GM12874 (cell line): ENCODE results near the gene SHISAL1.

Source experiments
- CTCF ChIP-seq: IDR thresholded peaks from 2 replicates; pipeline ENCODE4 v1.5.1; 2011; ENCODE audit warnings: low read depth, mild to moderate bottlenecking, control low read depth, low read length, moderate library complexity; ENCODE audit not compliant: insufficient read depth

Gene SHISAL1

DNA sequence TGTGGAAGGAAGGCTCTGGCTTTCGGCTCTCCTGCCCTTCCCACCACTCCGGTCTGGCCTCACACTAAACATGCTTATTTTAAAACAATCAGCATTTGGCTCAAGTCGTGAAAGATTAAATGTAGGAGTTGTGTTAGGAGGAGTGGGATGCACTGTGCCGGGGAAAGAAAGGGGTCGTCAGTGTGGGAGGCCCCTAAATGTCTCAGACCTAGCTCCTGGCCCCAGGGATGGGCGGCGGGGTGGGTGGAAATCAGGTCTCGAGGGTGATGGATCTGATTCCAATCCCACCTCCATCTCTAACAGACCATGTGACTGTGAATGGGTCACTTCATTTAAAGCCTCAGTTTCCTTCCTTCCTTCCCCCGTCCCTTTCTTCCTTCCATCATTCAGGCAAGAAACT is 6.9 kb upstream of the SHISAL1 start:
- no peak for TF ChIP-seq CTCF

DNA sequence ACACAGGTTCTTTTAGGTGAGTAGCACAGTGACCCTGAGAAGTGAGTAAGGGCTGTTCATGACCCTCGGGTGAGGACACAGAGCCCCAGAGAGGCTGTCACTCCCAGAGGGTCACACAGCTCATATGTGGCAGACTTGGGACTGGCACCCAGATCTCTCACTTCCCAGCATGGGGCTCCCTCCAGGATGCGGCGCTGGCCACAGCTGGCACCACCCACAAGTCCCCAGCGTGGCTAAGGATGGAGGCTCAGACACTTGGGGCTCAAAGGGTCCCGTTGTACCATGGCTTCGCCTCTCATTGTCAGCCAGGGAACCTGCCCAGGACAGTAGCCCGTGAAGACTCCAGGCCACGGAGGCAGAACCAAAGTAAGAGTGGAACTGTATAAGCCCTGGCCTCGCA is 6.0 kb upstream of the SHISAL1 start:
- TF ChIP-seq CTCF = no peak

DNA sequence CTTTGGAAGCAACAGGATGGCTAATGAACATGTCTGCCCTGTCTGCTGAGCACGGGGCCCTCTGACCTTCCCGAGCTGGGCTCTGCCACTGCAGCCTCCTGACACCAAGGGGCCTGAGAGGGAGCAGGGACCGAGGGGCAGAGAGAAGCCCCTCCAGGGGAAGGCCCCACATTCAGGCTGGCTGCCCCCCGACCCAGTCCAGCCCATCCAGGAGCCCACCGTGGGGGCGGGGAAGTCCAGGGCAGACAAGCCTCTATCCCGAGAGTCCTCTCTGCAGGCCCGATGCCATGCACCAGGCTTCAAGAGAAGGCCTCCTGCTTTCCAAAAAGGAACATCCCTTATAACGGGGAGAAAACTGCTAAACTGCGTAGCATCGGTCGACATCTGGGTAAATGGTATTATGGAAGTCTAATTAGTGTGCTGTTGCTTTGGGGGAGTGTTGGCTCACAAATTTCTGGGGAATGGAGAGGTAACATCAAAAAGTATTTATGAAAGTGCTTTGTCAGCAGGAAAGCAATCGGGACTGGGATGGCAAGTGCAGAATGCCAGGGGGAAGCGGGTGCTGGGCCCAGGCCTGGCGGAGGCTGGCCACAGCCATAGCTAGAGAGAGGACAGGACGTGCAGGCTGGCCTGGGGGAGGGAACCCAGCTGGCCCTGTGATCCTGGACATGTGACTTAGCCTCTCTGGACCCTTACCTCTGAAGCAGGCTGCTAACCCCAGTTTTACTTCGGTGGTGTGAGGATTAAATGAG is 5.3 kb upstream of the SHISAL1 start:
- no peak for TF ChIP-seq CTCF

GRCh38 chr22:44317123-44317444 is 4.3 kb upstream of the SHISAL1 start:
- no peak for TF ChIP-seq CTCF

DNA sequence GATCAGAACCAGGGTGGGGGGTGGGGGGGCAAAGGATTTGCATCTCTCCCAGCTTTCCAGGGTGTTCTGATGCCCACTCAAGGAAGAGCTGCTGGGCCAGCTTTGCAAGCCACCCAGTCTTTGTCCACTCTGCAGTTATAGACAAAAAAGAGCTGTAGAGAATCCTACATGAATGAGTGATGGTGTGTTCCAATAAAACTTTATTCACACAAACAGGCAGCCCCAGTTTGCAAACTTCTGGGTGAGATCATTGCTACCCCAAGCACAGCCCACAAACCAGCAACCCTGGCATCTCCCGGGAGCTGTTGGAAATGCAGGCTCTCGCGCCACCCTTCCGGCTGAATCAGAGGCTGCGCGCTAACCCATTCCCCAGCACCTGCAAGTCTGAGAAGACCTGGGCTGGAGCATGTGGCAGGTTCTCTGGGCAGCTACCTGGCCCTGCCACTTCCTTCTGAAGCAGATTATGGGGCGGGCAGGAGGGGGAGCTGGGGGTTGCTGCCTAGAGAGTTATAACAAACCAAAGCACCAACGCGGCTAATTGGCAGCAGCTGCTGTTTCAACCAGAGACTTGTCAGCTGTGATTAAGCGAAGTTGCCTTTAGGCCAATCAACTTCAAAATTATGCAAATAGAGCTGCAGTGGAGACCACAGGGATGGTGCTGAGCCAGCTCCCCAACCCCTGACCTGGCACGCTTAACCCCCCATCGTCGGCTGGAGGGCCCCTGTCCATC is 3.8 kb upstream of the SHISAL1 start:
- TF ChIP-seq CTCF = no peak

GRCh38 chr22:44314425-44315067 is 1.8 kb upstream of the SHISAL1 start:
- no peak for TF ChIP-seq CTCF

GRCh38 chr22:44313385-44314006 is 745 bp upstream of the SHISAL1 start:
- TF ChIP-seq CTCF = no peak
